Measurements from ENCODE around the gene NAA35.
A peak's percentile ranks its signal among the peaks of the same experiment; 100 is the strongest.

NAA35 gene

GRCh38 chr9:85940832-85941621, at the start of gene NAA35:
NAA35 (plus strand) TSS chr9:85941146; CDS start chr9:85942160, 1,014 bp downstream.
- Histone ChIP-seq H3K27ac (ENCODE audit: low read depth, low read length) (peak within 1 kb of the TSS; percentile 95), H3K4me3 (ENCODE audit: low read length) (peak within 1 kb of the TSS; percentile 83), H3K4me1 (ENCODE audit: control insufficient read depth, insufficient read depth, low read length) (peaks cover 23% of the 10 kb centered on the region), H3K27me3 (ENCODE audit: control insufficient read depth, insufficient read depth, low read length) (no peaks in the 10 kb centered on the region), H3K9ac (ENCODE audit: low read length) (peak within 1 kb of the TSS; percentile 26), H3K36me3 (ENCODE audit: control insufficient read depth, insufficient read depth, low read length) (no peaks in the 10 kb centered on the region)

GRCh38 chr9:85892401-85892800, 48.5 kb upstream of the NAA35 start:
- no peaks in the 10 kb centered on the region for H3K36me3 ChIP-seq (ENCODE audit: control insufficient read depth, insufficient read depth, low read length)
- H3K9ac ChIP-seq (ENCODE audit: low read length), result no peak overlapping the region
- no peak overlapping the region for H3K27ac ChIP-seq (ENCODE audit: low read depth, low read length)
- no peak overlapping the region for H3K4me3 ChIP-seq (ENCODE audit: low read length)
- H3K4me1 ChIP-seq (ENCODE audit: control insufficient read depth, insufficient read depth, low read length), result no peaks in the 10 kb centered on the region
- H3K27me3 ChIP-seq (ENCODE audit: control insufficient read depth, insufficient read depth, low read length), result no peaks in the 10 kb centered on the region

- Histone ChIP-seq H3K27ac (ENCODE audit: low read depth, low read length) (no peak overlapping the region), H3K4me1 (ENCODE audit: control insufficient read depth, insufficient read depth, low read length) (no peaks in the 10 kb centered on the region), H3K9ac (ENCODE audit: low read length) (no peak overlapping the region), H3K27me3 (ENCODE audit: control insufficient read depth, insufficient read depth, low read length) (no peaks in the 10 kb centered on the region), H3K36me3 (ENCODE audit: control insufficient read depth, insufficient read depth, low read length) (no peaks in the 10 kb centered on the region), H3K4me3 (ENCODE audit: low read length) (no peak overlapping the region)
Measured at GRCh38 chr9:85895685-85896084, 45.3 kb upstream of the NAA35 start.

GRCh38 chr9:85897848-85898247, 43.1 kb upstream of the NAA35 start:
- Histone ChIP-seq H3K9ac (ENCODE audit: low read length) (no peak overlapping the region), H3K36me3 (ENCODE audit: control insufficient read depth, insufficient read depth, low read length) (no peaks in the 10 kb centered on the region), H3K27ac (ENCODE audit: low read depth, low read length) (no peak overlapping the region), H3K4me3 (ENCODE audit: low read length) (no peak overlapping the region), H3K4me1 (ENCODE audit: control insufficient read depth, insufficient read depth, low read length) (no peaks in the 10 kb centered on the region), H3K27me3 (ENCODE audit: control insufficient read depth, insufficient read depth, low read length) (no peaks in the 10 kb centered on the region)

- H3K4me1 ChIP-seq (ENCODE audit: control insufficient read depth, insufficient read depth, low read length), result no peaks in the 10 kb centered on the region
- H3K27ac ChIP-seq (ENCODE audit: low read depth, low read length), result no peak overlapping the region
- no peaks in the 10 kb centered on the region for H3K27me3 ChIP-seq (ENCODE audit: control insufficient read depth, insufficient read depth, low read length)
- H3K9ac ChIP-seq (ENCODE audit: low read length), result no peak overlapping the region
- no peaks in the 10 kb centered on the region for H3K36me3 ChIP-seq (ENCODE audit: control insufficient read depth, insufficient read depth, low read length)
- H3K4me3 ChIP-seq (ENCODE audit: low read length), result no peak overlapping the region
Measured at GRCh38 chr9:85898332-85898731, 42.6 kb upstream of the NAA35 start.

- Histone ChIP-seq H3K9ac (ENCODE audit: low read length) (no peak overlapping the region), H3K36me3 (ENCODE audit: control insufficient read depth, insufficient read depth, low read length) (no peaks in the 10 kb centered on the region), H3K27me3 (ENCODE audit: control insufficient read depth, insufficient read depth, low read length) (no peaks in the 10 kb centered on the region), H3K27ac (ENCODE audit: low read depth, low read length) (no peak overlapping the region), H3K4me3 (ENCODE audit: low read length) (no peak overlapping the region), H3K4me1 (ENCODE audit: control insufficient read depth, insufficient read depth, low read length) (no peaks in the 10 kb centered on the region)
Measured at GRCh38 chr9:85899388-85899787, 41.6 kb upstream of the NAA35 start.

GRCh38 chr9:85900504-85901201, 40.3 kb upstream of the NAA35 start:
- Histone ChIP-seq H3K9ac (ENCODE audit: low read length) (no peak overlapping the region), H3K27ac (ENCODE audit: low read depth, low read length) (no peak overlapping the region), H3K36me3 (ENCODE audit: control insufficient read depth, insufficient read depth, low read length) (no peaks in the 10 kb centered on the region), H3K4me1 (ENCODE audit: control insufficient read depth, insufficient read depth, low read length) (no peaks in the 10 kb centered on the region), H3K27me3 (ENCODE audit: control insufficient read depth, insufficient read depth, low read length) (no peaks in the 10 kb centered on the region), H3K4me3 (ENCODE audit: low read length) (no peak overlapping the region)

- Histone ChIP-seq H3K27ac (ENCODE audit: low read depth, low read length) (no peak overlapping the region), H3K36me3 (ENCODE audit: control insufficient read depth, insufficient read depth, low read length) (no peaks in the 10 kb centered on the region), H3K27me3 (ENCODE audit: control insufficient read depth, insufficient read depth, low read length) (no peaks in the 10 kb centered on the region), H3K4me1 (ENCODE audit: control insufficient read depth, insufficient read depth, low read length) (no peaks in the 10 kb centered on the region), H3K4me3 (ENCODE audit: low read length) (no peak overlapping the region), H3K9ac (ENCODE audit: low read length) (no peak overlapping the region)
Measured at GRCh38 chr9:85904975-85905374, 36.0 kb upstream of the NAA35 start.

GRCh38 chr9:85905957-85906356, 35.0 kb upstream of the NAA35 start:
- Histone ChIP-seq H3K36me3 (ENCODE audit: control insufficient read depth, insufficient read depth, low read length) (no peaks in the 10 kb centered on the region), H3K9ac (ENCODE audit: low read length) (no peak overlapping the region), H3K27me3 (ENCODE audit: control insufficient read depth, insufficient read depth, low read length) (no peaks in the 10 kb centered on the region), H3K4me1 (ENCODE audit: control insufficient read depth, insufficient read depth, low read length) (no peaks in the 10 kb centered on the region), H3K4me3 (ENCODE audit: low read length) (no peak overlapping the region), H3K27ac (ENCODE audit: low read depth, low read length) (no peak overlapping the region)

GRCh38 chr9:85909390-85909789, 31.6 kb upstream of the NAA35 start:
- Histone ChIP-seq H3K27ac (ENCODE audit: low read depth, low read length) (no peak overlapping the region), H3K9ac (ENCODE audit: low read length) (no peak overlapping the region), H3K27me3 (ENCODE audit: control insufficient read depth, insufficient read depth, low read length) (no peaks in the 10 kb centered on the region), H3K36me3 (ENCODE audit: control insufficient read depth, insufficient read depth, low read length) (no peaks in the 10 kb centered on the region), H3K4me1 (ENCODE audit: control insufficient read depth, insufficient read depth, low read length) (no peaks in the 10 kb centered on the region), H3K4me3 (ENCODE audit: low read length) (no peak overlapping the region)

GRCh38 chr9:85914108-85914507, 26.8 kb upstream of the NAA35 start:
- Histone ChIP-seq H3K27me3 (ENCODE audit: control insufficient read depth, insufficient read depth, low read length) (no peaks in the 10 kb centered on the region), H3K27ac (ENCODE audit: low read depth, low read length) (no peak overlapping the region), H3K4me1 (ENCODE audit: control insufficient read depth, insufficient read depth, low read length) (no peaks in the 10 kb centered on the region), H3K36me3 (ENCODE audit: control insufficient read depth, insufficient read depth, low read length) (no peaks in the 10 kb centered on the region), H3K9ac (ENCODE audit: low read length) (no peak overlapping the region), H3K4me3 (ENCODE audit: low read length) (no peak overlapping the region)

- H3K27me3 ChIP-seq (ENCODE audit: control insufficient read depth, insufficient read depth, low read length), result no peaks in the 10 kb centered on the region
- H3K36me3 ChIP-seq (ENCODE audit: control insufficient read depth, insufficient read depth, low read length), result no peaks in the 10 kb centered on the region
- H3K9ac ChIP-seq (ENCODE audit: low read length), result no peak overlapping the region
- H3K27ac ChIP-seq (ENCODE audit: low read depth, low read length), result no peak overlapping the region
- no peak overlapping the region for H3K4me3 ChIP-seq (ENCODE audit: low read length)
- H3K4me1 ChIP-seq (ENCODE audit: control insufficient read depth, insufficient read depth, low read length), result no peaks in the 10 kb centered on the region
Measured at GRCh38 chr9:85917756-85918155, 23.2 kb upstream of the NAA35 start.

- Histone ChIP-seq H3K4me3 (ENCODE audit: low read length) (no peak overlapping the region), H3K27me3 (ENCODE audit: control insufficient read depth, insufficient read depth, low read length) (no peaks in the 10 kb centered on the region), H3K9ac (ENCODE audit: low read length) (no peak overlapping the region), H3K36me3 (ENCODE audit: control insufficient read depth, insufficient read depth, low read length) (no peaks in the 10 kb centered on the region), H3K4me1 (ENCODE audit: control insufficient read depth, insufficient read depth, low read length) (no peaks in the 10 kb centered on the region), H3K27ac (ENCODE audit: low read depth, low read length) (no peak overlapping the region)
Measured at GRCh38 chr9:85925493-85925892, 15.5 kb upstream of the NAA35 start.
